B cell (primary cell): Measurements from ENCODE around the gene HEXB.

Source experiments
- CTCF ChIP-seq: fragments of 200-600 bp; IDR thresholded peaks from one replicate; pipeline ENCODE4 v1.8.0; 2022; ENCODE audit warnings: antibody characterized with exemption, mild to moderate bottlenecking
- EZH2 ChIP-seq: IDR thresholded peaks from 2 replicates; pipeline ENCODE4 v1.6.1; 2012; ENCODE audit warnings: borderline replicate concordance, low read depth, mild to moderate bottlenecking, moderate library complexity, low read length; ENCODE audit not compliant: insufficient read depth, poor library complexity, severe bottlenecking

DNA sequence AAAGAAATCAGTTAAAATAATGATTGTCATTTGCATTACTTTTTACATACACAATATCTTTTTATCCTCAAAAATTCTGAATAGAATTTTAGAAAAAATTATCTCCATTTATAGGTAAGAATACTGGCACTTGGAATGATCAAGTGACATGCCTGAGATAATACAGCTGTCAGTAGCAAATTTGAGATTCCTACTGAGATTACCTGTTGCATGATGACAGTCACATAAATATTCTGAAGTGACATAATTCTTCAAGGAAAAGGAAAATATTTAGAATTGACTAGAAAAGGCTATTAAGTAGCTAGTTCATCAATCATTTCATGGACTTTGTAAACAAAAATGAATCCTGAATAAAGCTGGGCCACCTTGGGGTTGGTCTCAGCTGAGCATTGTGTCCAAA lies 29.3 kb upstream of the HEXB start:
- TF ChIP-seq CTCF, result no peak
- TF ChIP-seq EZH2, result no peak
